ENCODE data around the gene NADSYN1. TPM values are rescaled to one million over a fixed set of nuclear protein-coding genes. Genes with fewer than 3 reads are reported as not detected.

Gene NADSYN1
- total RNA-seq, 1 donor from 2014 or later: 71.0 TPM

DNA sequence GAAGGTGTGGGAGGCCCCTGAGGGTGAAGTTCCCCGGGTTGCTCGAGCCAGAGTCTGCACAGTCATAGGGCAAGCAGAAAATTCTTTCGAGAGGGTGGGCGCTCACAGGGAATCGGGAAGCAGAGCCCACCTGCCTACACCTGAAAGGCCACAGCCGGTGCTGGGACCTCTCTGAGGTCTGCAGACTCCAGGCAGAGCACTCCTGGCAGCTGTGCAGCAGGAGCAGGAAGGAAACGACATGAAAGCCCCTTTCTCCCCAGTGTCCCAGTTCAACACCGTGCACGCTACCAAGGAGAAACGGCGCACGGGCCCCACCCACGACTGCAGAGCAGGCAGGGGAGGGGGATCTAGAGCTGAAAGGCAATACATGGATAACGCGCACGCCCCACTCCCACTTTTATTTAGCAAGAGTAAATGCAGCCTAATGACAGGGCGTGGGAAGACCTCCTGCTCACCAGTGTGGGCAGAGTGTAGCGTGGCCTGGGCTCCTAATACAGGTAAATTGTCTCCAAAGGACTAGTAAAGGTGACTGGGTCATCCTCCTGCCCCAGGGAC, 18.4 kb upstream of the NADSYN1 start:
- Mint-ChIP-seq H3K9me3 (no peaks in the 10 kb centered on the region), H3K27me3 (ENCODE audit: low read depth) (no peaks in the 10 kb centered on the region), H3K27ac (no peak overlapping the region), H3K4me1 (peaks cover 2% of the 10 kb centered on the region), H3K4me3 (no peak overlapping the region), H3K36me3 (peaks cover 19% of the 10 kb centered on the region)
- TF ChIP-seq, protein P1, sequence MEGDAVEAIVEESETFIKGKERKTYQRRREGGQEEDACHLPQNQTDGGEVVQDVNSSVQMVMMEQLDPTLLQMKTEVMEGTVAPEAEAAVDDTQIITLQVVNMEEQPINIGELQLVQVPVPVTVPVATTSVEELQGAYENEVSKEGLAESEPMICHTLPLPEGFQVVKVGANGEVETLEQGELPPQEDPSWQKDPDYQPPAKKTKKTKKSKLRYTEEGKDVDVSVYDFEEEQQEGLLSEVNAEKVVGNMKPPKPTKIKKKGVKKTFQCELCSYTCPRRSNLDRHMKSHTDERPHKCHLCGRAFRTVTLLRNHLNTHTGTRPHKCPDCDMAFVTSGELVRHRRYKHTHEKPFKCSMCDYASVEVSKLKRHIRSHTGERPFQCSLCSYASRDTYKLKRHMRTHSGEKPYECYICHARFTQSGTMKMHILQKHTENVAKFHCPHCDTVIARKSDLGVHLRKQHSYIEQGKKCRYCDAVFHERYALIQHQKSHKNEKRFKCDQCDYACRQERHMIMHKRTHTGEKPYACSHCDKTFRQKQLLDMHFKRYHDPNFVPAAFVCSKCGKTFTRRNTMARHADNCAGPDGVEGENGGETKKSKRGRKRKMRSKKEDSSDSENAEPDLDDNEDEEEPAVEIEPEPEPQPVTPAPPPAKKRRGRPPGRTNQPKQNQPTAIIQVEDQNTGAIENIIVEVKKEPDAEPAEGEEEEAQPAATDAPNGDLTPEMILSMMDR (IDR thresholded peaks at IDR 0.05; ENCODE audit: unreplicated experiment): no peak
- no peak for DNase-seq (ENCODE audit: low spot score in 2 of 2, unreplicated experiment in 2 of 2)

DNA sequence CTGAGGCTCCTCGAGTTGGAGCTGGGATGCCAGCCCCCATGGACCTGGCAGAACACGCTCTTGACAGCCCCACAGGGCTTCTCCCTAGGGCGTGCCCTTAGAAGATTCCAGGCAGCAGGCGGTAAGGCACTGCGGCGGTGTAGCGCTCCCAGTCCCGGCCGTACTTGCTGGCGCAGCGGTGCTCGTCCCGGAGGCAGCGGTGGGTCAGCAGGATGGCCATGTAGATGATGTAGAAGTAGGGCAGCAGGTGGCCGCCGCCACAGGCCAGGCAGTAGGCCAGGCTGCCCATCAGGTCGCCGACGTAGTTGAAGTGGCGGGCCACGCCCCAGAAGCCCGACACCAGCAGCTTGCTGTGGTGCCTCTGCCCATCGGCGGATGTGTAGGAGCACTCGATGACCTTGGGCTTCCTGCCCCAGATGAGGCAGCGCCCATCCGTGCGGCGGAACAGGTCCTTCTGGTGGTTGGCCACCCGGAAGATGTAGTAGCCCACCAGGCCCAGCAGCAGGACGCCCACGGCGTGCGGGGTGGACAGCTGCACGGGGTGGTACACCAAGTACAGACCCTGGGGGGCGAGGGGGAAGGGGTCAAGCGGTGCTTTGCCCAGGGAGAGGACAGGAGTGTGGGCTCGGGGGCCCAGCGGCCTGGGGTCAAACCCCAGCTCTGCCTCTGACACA, 17.6 kb upstream of the NADSYN1 start:
- no peak overlapping the region for H3K4me3 Mint-ChIP-seq
- peaks cover 2% of the 10 kb centered on the region for H3K4me1 Mint-ChIP-seq
- H3K36me3 Mint-ChIP-seq: peaks cover 23% of the 10 kb centered on the region
- no peaks in the 10 kb centered on the region for H3K27me3 Mint-ChIP-seq (ENCODE audit: low read depth)
- H3K9me3 Mint-ChIP-seq: no peaks in the 10 kb centered on the region
- H3K27ac Mint-ChIP-seq: no peak overlapping the region
- TF ChIP-seq, protein P1 (IDR thresholded peaks at IDR 0.05; ENCODE audit: unreplicated experiment): no peak
- DNase-seq (ENCODE audit: low spot score in 2 of 2, unreplicated experiment in 2 of 2): no peak

DNA sequence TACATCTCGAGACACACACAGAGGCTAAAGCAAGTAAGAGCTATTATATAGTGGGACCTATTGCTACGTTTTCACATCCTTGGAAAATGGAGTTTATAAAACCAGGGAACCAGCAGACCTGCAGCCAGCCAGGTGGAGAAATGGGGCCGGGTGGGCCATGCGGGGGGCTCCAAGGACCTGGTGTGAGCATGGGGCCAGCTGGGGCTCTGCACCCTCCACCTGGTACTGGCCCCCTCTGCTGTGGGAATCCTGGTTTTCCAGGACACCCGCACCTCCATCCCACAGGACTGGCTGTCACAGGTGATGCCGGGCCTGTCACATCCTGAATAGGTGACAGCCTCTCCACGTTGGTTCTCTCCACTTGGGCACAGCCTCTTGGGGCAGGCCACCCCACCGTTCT, 16.1 kb upstream of the NADSYN1 start:
- peaks cover 28% of the 10 kb centered on the region for H3K36me3 Mint-ChIP-seq
- H3K4me3 Mint-ChIP-seq: no peak overlapping the region
- TF ChIP-seq, protein P1 (IDR thresholded peaks at IDR 0.05; ENCODE audit: unreplicated experiment): no peak
- no peaks in the 10 kb centered on the region for H3K9me3 Mint-ChIP-seq
- no peak for DNase-seq (ENCODE audit: low spot score in 2 of 2, unreplicated experiment in 2 of 2)
- H3K27ac Mint-ChIP-seq: no peak overlapping the region
- H3K27me3 Mint-ChIP-seq (ENCODE audit: low read depth): no peaks in the 10 kb centered on the region
- peaks cover 2% of the 10 kb centered on the region for H3K4me1 Mint-ChIP-seq

DNA sequence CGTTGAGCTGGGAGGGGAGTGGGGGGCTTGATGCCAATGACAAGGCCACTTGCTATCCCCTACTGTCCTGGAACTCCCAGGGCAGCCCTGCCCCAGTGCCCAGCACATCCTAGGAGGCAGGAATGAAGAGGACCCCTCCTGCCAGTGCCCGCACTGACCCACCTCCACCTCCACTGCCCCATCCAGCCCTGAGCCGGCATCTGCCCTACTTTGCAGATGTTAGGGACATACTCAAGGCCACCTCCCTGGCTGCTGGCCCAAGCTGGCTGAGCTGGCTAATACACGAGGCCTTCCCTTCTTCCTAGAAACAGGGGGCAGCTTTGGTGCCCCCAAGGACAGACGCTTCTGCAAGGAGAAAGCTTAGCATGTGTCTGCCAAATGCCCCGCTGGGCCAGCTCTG, 15.6 kb upstream of the NADSYN1 start:
- Mint-ChIP-seq H3K9me3 (no peaks in the 10 kb centered on the region), H3K4me3 (no peak overlapping the region), H3K36me3 (peaks cover 32% of the 10 kb centered on the region), H3K4me1 (peaks cover 2% of the 10 kb centered on the region), H3K27ac (no peak overlapping the region), H3K27me3 (ENCODE audit: low read depth) (no peaks in the 10 kb centered on the region)
- no peak for DNase-seq (ENCODE audit: low spot score in 2 of 2, unreplicated experiment in 2 of 2)
- TF ChIP-seq, protein P1 (IDR thresholded peaks at IDR 0.05; ENCODE audit: unreplicated experiment): no peak

DNA sequence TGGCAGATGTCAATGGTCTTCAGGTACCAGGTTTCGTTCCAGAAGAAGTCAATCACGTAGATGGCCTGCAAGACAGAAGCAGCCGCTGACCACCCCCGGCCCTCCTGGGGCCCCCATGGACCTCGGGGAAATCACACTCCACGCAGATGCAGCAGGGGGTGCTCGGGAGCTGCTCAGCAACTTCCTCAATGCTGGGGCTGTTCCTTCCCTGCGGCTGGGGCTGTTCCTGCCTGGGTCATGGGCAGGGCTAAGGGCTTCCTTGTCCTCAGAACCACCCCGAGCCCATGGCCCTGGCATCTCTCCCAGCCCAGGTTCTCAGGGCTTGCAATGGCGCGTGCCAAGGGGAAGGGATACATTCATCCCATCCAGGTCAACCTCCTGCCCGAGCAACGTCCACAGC, 15.1 kb upstream of the NADSYN1 start:
- Mint-ChIP-seq H3K36me3 (peaks cover 36% of the 10 kb centered on the region), H3K27me3 (ENCODE audit: low read depth) (no peaks in the 10 kb centered on the region), H3K4me3 (no peak overlapping the region), H3K27ac (no peak overlapping the region), H3K4me1 (peaks cover 2% of the 10 kb centered on the region), H3K9me3 (no peaks in the 10 kb centered on the region)
- no peak for DNase-seq (ENCODE audit: low spot score in 2 of 2, unreplicated experiment in 2 of 2)
- TF ChIP-seq, protein P1 (IDR thresholded peaks at IDR 0.05; ENCODE audit: unreplicated experiment): no peak
